GM21390 (cell line): ENCODE measurements around the gene NEDD4.
"Not testable (repeated sequence)": the region's sequence is repeated elsewhere in the genome, so short reads cannot be mapped to it uniquely, and the experiment has no call there.

ENCODE experiments used
- ATAC-seq: cut with Tn5 transposase; IDR thresholded peaks from one replicate; pipeline ENCODE4 v1.9.1; 2021; ENCODE audit not compliant: unreplicated experiment

NEDD4 gene

DNA sequence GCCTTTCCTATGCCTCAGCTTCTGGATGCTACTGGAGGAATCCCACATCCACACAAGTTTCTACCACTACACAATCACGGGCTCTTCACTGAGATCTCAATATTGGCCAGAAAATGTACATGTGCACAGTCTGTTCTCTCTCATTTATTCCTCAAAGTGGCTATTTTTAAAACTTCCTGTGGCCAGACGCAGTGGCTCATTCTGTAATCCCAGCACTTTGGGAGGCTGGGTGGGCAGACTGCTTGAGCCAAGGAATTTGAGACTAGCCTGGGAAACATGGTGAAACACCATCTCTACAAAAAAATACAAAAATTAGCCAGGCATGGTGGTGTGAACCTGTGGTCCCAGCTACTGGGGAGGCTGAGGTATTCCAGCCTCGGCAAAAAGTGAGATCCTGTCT, 159.1 kb downstream of the NEDD4 start:
- ATAC-seq, result no peak

DNA sequence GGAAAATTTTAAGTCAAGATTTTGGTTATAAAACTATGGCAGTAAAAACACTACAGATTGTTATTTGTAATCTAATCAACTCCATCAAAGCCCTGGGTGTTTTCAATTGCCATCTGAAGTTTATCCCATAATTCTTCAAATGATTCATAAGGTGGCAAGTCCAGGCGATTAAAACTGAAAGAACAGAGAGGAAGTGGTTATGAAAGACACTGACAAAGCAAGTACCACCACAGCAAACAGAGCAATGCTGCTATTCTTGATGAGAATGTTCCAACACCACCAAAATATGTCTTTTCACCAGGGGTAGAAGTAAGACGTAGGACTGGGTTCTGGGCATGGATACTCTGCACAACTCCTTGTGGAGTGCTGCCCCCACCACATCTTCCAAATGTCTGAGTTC, 163.6 kb downstream of the NEDD4 start:
- ATAC-seq, result no peak

DNA sequence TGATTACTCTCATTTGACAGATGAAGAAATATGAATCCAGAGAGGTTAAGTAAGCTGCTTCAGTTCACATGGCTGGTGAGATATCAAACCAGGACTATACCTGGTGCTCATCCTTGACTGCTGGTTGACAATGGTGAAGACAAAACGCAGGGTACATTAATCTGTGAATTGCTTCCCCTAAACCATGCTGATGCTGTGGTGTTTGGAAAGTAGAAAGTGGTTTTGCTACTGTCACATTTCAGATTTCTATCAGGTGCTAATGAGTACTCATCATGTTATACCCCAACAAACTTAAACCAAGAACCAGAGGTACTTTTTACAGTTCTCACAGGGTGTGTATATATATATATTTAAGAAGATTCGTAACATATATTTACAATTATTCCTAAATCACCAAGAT, 165.5 kb downstream of the NEDD4 start:
- no peak for ATAC-seq

DNA sequence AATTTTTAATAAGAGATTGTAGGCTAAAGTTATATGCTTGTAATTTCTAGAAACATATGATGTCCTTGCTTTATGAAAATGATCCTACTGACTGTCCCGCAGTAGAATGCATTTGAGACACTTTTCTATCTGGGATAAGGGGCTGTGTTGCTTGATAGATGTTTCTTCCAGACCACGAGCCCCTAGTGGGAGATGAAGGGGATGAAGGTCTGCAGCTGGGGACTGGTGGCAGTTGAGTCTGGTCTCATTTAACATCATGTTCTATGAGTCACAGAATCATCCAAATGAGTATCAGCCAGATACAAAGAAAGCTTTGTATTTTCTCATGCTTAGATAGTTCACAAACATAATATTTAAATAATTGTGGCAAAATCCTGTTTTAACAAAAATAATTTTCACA, 166.2 kb downstream of the NEDD4 start:
- no peak for ATAC-seq

DNA sequence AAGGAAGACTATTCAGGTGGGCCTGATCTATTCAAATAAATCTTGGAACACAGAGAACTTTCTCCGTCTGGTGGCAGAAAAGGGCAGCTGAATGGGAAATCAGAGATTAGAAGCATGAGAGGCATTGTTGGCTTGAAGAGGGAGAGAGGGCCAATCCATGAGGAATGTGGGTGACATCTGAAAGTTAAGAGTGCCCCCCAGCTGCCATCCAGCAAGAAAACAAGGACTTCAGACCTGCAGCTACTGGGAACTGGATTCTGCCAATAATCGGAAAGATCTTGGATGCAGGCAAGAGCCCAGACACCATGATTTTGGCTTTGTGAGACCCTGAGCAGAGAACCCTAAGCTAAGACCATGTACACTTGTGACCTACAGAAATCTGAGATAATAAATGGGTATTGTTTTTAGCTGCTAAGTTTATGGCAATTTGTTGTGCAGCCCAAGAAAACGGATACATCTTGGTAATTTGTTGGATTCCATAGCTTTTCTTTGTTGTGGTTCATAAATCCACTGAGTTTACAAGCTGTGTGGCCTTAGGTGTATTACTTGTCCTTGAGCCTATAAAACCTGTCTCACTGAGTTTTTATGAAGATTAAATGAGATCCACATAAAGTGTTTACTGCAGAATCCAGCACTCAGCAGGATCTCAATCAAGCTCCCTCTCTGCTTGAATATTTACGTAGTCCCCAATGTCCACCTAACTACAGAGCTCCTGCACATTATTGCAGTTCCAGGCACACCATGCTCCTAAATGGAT, 168.4 kb downstream of the NEDD4 start:
- ATAC-seq, result no peak

DNA sequence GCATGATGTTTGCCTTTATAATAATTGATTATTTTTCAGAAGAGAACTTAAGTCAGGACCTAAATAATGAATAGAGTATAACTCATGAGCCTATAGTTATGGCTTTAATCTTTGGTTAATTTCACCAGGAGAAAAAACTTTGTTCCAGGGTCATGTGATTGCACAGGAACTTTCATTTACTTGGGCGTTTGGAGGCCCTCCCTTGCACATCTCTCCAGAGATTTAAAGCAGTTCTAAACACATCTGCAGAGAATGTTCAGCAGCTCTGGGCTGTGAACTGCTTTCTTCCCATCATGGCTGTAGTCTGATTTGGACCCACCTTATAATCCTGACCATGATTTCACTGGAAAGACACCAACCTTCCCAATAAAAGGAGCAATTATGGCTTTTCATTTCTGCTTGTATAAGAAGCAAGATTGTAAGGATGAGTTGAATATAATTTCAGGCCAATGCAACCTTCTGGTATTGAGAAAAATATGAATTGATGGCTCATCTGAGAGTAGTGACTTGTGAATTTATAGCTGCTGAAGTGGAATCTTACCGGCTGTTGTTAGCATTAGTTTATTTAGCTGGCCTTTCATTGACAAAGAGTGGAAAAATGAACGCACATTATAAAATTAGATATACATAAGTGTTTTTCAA, 169.6 kb downstream of the NEDD4 start:
- ATAC-seq, result no peak

DNA sequence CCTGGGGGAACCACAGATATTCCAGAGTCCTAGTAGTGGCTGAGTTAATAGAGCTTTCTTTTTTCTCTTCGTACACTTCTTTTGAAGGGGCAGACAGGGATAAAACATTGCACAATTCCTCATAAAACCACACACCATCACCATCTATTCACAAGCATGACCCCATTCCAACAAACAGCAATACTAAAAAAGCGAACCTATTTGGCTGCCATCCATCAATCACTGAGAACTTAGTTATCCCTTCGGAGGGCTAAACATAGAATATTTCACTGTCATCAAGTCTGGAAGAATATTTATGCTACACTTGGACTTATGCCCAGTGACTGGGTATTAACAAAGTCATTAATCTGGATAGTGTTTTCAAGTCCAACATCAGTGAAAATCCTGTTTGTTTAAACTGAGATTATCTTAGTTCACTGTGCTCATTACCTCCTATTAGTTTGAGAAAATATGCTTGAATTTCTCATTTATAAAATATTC, 170.2 kb downstream of the NEDD4 start:
- no peak for ATAC-seq

DNA sequence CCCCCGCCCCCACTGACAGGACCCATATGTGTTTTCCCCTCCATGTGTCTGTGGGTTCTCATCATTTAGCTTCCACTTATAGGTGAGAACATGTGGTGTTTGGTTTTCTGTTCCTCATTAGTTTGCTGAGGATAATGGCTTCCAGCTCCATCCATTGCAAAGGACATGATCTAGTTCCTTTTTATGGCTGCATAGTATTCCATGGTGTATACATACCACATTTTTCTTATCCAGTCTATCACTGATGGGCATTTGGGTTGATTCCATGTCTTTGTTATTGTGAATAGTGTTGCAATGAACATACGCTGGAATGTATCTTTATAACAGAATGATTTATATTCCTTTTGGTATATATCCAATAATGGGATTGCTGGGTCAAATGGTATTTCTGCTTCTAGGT, 171.7 kb downstream of the NEDD4 start:
- not testable (repeated sequence) for ATAC-seq

DNA sequence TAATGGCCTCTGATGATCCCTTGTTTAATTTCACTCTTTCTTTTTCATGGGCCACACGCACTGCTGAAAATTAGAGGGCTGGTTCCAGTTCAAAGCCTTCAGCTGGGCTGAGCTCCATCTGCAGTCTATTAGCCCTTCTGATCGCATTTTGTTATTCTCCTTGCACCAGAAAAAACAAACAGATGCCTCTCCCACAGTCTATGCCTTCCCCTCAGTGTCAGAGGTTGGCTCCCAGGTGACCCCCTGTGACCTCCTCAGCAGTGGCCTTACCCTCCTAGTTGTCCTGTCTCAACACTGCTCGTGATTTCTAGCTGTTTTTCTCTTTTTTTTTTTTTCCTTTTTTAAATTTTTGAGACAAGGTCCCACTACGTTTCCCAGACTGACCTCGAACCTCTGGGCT, 173.4 kb downstream of the NEDD4 start:
- no peak for ATAC-seq

DNA sequence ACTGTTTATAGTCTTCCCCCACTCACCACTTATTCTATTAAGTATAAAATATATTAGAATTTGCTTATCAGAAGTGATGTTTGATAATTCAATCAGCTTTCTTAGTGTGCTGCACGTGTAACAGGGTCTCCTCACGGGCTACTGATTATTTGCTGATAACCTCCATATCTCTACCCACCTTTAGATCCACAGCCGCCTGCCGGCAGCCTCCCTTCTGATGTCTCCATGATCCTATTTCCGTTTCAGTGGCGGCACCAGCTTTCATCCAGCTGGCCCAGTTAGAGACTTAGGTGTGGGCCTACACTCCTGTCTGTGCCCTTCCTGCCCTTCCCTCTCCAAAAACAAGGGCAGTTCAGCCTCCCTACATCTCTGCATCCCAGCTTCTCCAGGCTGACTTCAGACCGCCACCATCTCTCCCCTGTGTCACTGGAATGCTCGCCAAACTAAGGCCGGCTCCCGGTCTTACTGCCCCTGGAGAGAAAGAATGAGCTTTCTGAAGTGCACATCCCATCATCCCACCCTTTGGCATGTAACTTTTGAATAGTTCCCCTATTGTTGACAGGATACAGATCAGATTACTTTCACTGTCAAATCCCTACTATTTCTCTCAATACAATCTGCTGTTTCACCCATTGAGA, 173.9 kb downstream of the NEDD4 start:
- no peak for ATAC-seq

DNA sequence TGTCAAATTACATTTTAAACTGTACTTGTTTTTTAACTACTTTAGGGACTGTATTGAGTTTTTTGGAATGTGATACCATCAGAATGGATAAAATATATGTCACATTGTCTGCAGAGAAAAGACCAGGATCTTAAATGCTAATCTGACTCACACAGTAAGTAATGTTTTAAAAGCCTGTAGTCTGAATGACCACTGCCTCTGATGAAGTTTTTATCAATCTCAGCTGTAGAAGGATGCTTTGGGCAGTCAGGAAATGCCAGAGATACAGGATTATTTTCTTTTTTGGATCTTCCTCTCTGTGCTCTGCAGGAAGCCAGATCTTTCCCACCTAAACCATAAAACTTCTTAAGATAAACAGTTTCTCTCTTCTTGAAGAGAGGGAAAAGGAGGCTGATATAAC, 177.4 kb downstream of the NEDD4 start:
- no peak for ATAC-seq

DNA sequence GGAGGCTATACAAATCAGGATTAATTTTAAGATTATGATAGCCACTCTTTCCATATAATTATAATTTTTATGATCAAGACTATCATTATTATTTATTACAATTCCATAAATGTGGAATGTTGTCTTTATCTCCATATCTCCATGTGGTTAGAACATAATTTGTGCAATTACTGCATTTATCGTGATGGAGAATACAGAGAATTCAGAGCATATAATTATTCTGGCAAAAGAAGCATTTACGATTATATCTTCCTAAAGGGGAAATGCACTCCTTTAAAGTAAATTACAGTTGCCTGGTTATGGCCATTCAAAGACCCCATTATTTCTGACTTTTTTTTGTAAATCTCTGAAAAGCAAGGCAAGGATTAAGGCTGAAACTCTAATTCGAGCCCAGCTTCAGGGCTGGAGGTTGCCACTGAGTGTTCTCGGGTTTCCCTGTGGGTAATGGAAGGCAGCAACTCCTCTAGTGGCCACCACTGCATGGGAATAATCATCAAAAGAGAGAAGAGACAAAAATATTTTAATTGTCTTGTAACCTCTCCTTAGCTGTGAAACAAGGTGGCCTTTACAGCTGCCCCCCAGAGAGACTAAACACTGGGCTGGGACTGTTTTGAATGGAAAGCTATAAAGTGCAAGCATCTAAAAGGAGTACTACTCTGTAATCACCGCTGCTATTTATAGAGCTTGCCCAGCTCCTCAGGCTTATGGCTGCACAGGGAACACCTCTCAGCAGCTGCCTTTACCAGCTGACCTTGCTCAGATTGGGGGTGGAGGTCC, 190.6 kb downstream of the NEDD4 start:
- no peak for ATAC-seq

DNA sequence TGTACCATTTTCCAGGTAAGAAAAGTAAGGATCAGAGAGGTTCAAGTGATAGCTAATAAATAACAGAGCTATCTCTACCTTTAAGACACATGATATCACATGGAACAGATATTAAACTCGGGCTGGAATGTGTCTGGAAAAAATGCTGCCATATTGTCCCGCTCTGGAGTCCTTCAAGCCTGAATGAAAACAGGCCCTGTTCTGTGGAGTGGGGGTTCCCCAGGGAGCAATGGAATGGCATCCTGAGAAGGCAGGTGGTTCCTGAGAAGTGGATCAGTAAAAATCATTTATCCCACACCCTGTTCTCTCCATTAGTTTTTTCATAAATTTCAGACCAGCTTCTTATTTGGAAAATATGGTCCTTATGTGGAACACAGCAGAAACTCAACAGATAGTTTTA, 193.2 kb downstream of the NEDD4 start:
- no peak for ATAC-seq

DNA sequence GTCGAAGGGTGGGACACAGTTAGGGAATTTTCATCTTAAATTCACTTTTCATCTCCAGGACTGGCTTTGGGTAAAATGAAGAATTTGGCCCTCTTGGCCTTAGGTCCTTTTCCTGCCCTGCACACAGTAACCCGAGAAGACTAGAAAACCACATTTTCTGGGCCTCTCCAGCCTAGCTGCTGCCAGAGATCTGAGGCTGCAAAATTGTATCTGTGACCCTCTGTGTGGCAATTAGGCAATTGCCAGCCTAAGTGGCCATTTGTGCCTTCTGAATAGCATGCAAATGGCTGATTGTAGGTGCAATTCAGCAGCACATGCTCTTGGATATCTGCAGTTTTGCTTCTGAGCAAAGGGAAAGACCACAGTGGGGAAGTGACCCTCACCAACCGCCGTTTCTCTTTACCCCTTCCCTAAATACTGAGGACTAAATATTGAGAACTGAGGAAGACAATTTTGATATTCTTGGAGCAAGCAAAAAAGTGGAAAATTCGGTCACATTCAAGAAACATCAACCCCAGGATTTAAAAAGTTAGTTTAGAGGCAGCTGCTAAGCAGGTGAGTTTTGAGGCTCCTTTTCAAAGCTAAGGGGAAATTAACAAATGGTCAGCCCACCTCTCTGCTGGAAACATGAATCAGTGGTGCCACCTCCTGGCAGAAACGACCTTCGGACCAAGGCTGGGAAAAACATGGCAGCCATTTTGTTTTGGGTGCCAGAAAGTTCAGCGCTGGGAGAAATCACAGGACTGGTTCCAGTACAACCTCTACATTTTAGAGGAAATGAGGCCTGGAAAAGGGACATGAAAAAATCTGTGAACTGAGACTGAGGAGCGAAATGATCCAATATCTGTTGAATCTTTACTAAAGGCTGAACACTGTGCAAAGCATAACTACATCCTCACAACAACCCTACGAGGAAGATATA, 193.9 kb downstream of the NEDD4 start:
- ATAC-seq, result peak; percentile 60

DNA sequence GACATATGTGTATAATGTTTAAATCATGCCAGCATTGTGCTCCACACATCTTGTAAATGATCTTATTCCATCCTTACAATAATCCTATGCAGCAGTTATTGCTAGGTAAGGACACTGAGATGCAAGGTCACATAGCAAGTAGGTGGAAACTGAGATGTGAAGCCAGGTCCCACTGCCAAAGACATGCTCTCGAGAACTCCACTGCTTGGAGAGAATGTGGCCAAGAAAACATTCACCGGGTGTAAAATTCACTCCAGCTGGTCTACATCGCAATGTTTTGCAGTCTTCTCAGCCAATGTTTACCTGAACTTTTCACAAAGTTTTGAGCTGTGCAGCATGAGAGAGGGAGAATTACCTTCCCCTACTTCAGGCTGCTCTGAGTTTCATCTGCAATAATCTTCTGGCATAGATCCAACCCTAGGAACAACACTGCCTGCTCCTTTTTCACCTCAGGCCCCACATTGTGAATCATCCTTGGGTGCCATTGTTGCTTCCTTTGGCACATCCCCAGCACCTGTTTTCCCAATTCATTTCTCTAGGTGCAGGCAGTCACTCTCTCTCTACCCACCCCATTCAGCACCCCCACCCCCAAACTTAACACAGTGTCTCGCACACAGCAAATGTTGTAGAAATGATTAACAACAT, 197.0 kb downstream of the NEDD4 start:
- no peak for ATAC-seq

DNA sequence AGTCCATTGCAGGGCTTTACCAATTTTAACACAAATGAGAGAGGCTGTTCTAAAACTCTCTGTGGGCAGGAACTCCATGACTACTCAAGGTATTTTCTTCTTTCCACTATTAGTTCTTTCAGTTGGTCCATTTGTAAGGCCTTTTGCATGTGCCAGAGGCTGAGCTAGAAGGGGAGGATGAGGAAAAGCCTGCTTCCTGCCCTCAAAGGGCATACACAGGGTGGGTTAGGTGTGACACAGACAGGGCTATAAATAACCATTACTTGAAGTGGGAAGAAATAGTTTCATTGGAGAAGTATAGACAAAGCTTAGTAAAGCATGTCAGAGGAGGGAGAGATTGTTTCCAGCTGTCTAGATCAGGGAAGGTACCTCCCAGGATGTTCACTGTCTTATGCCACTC, 198.4 kb downstream of the NEDD4 start:
- no peak for ATAC-seq

DNA sequence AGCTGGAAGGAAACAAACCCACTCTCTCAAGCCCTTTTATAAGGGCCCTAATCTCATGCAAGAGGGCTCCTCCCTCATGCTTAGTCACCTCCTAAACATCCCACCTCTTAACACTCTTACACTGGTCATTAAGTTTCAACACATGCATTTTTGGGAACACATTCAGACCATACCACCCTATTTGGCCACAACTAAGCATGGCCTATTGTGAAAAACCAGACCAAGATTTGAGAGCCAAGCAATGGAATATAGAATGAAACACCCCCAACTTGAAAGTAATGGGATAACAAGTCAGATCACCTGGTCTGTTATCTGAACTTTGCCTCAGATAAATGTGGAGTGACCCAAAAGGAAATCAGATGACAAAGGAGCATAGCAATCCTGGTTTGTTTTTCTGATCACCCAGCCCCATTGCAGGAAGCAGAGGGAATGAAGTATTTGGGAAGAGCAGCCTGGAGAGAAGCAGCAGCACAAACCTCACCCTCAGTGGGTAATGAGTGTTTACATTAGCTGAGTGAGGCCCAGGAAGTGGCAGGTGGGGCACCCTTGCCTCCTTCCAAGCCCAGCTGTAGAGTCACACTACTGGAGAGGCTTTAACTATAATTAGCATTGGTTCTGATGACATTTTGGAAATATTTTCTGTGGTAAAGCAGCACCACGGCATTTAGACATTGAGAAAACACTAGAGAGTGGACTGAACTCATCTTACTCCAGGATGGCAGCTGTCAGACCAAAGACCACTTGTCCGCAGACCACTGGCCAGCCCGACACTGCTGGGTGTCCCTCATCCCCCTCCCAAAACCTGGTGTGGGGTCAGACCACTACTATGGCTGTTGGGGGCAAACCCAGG, 201.6 kb downstream of the NEDD4 start:
- no peak for ATAC-seq

DNA sequence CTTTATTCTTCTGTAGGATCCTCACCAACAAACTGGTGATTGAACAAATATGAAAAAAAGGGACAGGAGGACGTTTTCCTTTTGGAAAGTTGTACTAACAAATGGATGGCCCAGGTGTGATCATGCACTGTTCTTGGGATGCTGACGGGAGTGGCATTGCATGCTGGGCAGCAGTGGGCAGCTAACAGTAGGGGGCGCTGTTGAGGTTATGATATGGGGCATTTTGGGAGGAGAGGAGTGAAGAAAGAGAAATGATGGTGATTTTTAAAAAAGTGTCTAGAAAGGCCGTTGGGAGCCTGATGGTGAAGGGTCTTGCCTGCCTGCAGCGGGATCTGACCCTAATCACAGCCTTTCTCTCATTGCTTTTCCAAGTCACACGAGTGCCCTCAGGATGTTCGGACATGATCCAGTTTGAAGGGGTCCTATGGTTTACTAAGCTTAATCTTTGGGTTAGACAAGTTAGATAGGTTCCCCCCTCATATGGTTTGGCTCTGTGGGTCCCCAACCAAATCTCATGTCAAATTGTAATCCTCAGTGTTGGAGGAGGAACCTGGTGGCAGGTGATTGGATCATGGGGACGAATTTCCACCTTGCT, 204.2 kb downstream of the NEDD4 start:
- no peak for ATAC-seq

DNA sequence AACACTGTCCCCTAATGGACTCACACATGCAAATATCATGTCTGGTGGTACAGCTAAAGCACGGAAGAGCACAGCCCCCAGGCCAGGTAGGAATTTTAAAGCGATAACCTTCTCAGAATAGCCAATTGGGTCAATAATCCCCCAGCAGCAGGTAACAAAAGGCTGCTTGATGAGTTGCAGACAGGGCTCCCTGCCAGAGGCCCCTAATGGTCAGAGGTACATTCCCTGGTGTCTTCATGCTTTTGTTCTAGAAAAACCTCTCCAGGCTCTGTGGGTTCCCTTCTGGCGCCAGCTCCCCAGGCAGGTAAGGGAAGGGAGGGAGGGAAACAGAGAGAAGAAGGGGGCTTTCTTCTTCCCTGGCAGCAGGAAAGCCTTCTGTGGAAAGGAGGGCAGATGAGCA, 207.1 kb downstream of the NEDD4 start:
- ATAC-seq, result no peak
